ENCODE results near the gene RPL38.

RPL38 gene

GRCh38 chr17:74241431-74241830, 38.0 kb downstream of the RPL38 start:
- H3K4me3 ChIP-seq (ENCODE audit: low read length), result no peak overlapping the region
- DNase-seq (ENCODE audit: low read depth), result no peak
- TF ChIP-seq CTCF (conservative IDR thresholded peaks at IDR 0.05; ENCODE audit: low read depth, low read length), result no peak

GRCh38 chr17:74241847-74242246, 38.4 kb downstream of the RPL38 start:
- DNase-seq (ENCODE audit: low read depth), result no peak
- no peak overlapping the region for H3K4me3 ChIP-seq (ENCODE audit: low read length)
- no peak for TF ChIP-seq CTCF (conservative IDR thresholded peaks at IDR 0.05; ENCODE audit: low read depth, low read length)

GRCh38 chr17:74243013-74243755, 39.7 kb downstream of the RPL38 start:
- H3K4me3 ChIP-seq (ENCODE audit: low read length), result no peak overlapping the region
- no peak for TF ChIP-seq CTCF (conservative IDR thresholded peaks at IDR 0.05; ENCODE audit: low read depth, low read length)
- no peak for DNase-seq (ENCODE audit: low read depth)

GRCh38 chr17:74244128-74244527, 40.6 kb downstream of the RPL38 start:
- no peak for DNase-seq (ENCODE audit: low read depth)
- no peak overlapping the region for H3K4me3 ChIP-seq (ENCODE audit: low read length)
- no peak for TF ChIP-seq CTCF (conservative IDR thresholded peaks at IDR 0.05; ENCODE audit: low read depth, low read length)

GRCh38 chr17:74244548-74244947, 41.1 kb downstream of the RPL38 start:
- H3K4me3 ChIP-seq (ENCODE audit: low read length), result no peak overlapping the region
- no peak for TF ChIP-seq CTCF (conservative IDR thresholded peaks at IDR 0.05; ENCODE audit: low read depth, low read length)
- DNase-seq (ENCODE audit: low read depth), result peak; percentile 56

DNA sequence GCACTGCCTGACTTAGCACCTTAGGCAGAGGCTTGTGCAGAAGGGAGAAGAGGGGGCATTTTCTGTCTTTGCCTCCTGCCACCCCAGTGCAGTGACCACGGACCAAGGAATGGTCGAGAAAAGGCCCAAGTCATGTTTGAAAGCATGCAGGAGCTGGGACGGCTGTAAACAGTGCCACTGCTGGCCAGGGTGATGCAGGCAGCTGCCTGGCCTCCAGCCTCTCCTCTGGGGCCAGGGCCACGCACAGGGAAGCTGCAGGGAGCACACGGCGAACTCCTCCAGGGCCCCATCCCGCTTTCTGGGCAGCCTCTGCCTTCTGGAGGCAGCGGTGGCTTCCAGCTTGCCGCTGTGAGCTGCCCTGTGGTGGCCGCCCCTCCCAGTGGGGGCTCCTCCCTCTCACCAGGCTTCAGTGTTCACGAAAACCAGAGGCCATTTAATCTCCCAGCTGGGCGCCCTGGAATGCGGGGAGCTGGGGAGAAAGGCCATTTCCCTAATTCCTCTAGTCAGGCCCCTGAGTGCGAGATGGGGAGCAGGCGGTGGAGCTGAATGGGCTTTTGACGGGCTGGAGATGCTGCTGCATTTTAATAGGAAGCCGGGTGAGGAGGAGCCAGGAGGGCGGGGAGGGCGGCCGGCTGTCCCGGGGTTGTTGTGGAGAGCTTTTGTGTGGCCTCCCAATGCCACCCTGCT, 41.8 kb downstream of the RPL38 start:
- no peak overlapping the region for H3K4me3 ChIP-seq (ENCODE audit: low read length)
- DNase-seq (ENCODE audit: low read depth), result no peak

More for the DNA sequence above, 41.8 kb downstream of the RPL38 start:
- peak; percentile 14 for TF ChIP-seq CTCF (conservative IDR thresholded peaks at IDR 0.05; ENCODE audit: low read depth, low read length)
